ENCODE results near the gene ATAD2B.

Gene ATAD2B

DNA sequence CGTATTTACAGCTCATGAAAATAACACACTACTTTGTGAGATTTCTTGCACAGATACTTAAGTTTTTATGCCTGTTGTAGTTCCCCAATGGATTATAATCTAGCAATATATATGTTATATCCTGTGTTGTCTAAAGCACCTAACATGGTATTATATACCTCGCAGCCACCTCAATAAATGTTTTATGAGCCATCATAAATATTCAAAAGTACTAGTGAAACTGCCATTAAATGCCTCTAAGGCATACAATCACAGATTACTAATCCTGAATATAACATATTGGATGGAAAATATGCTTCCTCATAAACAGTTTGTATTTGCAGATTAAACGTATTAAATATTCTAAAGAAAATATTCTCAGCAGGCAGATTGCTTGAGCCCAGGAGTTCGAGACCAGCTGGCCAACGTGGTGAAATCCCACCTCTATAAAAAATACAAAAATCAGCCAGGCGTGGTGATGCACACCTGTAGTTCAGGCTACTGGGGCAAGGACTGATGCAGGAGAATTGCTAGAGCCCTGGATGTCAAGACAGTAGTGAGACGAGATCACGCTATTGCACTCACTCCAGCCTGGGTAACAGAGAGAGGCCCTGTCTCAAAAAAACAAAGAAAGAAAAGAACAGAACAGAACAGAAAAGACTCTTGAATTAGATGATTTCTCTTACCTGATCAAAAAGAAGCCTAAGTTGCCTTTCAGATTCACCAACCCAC is 64.1 kb downstream of the ATAD2B start:
- TF ChIP-seq, protein P1, sequence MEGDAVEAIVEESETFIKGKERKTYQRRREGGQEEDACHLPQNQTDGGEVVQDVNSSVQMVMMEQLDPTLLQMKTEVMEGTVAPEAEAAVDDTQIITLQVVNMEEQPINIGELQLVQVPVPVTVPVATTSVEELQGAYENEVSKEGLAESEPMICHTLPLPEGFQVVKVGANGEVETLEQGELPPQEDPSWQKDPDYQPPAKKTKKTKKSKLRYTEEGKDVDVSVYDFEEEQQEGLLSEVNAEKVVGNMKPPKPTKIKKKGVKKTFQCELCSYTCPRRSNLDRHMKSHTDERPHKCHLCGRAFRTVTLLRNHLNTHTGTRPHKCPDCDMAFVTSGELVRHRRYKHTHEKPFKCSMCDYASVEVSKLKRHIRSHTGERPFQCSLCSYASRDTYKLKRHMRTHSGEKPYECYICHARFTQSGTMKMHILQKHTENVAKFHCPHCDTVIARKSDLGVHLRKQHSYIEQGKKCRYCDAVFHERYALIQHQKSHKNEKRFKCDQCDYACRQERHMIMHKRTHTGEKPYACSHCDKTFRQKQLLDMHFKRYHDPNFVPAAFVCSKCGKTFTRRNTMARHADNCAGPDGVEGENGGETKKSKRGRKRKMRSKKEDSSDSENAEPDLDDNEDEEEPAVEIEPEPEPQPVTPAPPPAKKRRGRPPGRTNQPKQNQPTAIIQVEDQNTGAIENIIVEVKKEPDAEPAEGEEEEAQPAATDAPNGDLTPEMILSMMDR (conservative IDR thresholded peaks at IDR 0.05) = no peak
- no peak overlapping the region for H3K27ac ChIP-seq

DNA sequence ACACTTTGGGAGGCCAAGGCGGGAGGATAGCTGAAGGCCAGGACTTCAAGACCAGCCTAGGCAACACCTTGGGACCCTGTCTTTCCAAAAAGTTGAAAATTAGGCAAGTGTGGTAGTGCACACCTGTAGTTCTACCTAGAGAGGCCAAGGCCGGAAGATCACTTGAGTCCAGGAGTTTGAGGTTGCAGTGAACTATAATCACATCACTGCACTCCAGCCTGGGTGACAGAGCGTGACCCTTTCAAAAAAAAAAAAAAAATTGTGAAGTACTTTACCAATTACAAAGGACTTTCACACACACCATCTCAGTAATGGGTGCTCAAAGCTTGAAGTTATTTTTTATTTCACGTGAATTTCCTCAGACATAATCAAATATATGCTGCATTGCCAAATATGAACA is 65.0 kb downstream of the ATAD2B start:
- H3K27ac ChIP-seq = no peak overlapping the region
- TF ChIP-seq, protein P1 (conservative IDR thresholded peaks at IDR 0.05) = no peak

DNA sequence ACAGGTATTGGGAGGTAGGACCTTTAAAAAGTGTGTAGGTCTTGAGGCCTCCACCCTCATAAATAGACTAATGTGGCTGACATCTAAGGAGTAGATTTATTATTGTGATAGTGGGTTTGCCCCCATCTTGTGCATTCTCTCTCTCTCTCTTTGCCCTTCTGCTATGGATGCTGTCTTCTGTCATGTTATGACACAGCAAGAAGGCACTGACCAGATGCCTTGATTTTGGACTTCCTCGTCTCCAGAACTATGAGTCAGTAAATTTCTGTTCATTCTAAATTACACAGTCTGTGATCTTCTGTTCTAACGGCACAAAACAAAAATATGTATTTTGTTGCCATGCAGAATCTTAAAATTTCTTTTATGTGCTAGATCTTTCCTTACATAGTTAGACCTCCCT is 66.9 kb downstream of the ATAD2B start:
- TF ChIP-seq, protein P1 (conservative IDR thresholded peaks at IDR 0.05) = no peak
- H3K27ac ChIP-seq = no peak overlapping the region

DNA sequence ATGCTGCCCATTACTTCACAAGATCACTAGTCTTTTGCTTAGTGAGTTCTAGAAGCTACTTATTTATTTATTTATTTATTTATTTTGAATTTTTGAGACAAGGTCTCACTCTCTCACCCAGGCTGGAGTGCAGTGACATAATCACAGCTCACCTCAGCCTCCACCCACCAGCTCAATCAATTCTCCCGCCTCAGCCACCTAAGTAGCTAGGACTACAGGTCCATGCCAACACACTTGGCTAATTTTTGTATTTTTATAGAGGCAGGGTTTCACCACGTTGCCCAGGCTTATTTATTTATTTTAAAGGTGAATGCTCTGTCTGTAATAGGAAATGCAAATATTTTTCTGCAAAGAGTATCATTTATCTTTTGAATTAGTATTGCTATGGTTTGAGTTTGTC is 67.7 kb downstream of the ATAD2B start:
- TF ChIP-seq, protein P1 (conservative IDR thresholded peaks at IDR 0.05) = no peak
- H3K27ac ChIP-seq = no peak overlapping the region

DNA sequence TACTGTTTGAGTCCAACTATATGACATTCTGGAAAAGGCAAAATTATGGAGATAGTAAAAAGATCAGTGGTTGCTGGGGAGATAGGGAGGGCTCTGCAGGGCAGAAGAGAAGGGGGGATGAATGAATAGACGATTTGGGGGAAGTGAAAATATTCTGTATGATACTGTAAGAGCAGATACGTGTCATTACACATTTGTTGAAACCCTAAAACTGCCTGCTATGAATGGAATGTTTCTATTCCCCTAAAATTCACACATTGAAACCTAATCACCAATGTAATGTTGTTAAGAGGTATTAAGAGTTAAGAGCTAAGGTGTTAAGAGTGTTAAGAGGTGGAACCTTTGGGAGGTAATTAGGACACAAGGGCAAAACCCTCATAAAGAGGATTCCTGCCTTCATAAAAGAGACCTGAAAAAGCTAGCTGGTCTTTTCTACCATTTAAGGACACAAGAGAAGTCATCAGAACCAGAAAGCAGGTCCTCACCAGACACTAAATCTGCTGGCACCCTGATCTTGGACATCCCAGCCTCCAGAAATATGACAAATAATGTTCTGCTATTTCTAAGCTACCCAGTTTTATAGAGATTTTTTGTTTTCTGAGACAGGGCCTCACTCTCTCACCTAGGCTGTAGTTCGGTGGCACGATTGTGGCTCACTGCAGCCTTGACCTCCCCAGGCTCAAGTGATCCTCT is 76.2 kb downstream of the ATAD2B start:
- no peak overlapping the region for H3K27ac ChIP-seq
- TF ChIP-seq, protein P1 (conservative IDR thresholded peaks at IDR 0.05) = no peak

DNA sequence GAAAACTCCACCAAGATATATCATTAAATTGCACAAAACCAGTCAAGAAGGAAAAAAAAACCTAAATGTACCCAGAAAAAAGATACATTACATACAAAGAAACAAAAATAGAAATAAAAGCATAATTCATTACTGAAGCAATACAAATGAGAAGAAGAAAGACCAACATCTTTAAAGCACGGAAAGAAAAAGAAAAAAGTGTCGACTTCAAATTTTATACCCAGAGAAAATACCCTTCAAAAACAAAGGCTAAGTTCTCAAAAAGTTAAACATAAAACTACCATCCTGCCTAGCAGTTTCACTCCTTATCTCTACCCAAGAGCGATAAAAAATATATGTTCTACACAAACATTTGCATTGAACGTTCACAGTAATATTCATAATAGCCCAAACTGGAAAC is 82.0 kb downstream of the ATAD2B start:
- TF ChIP-seq, protein P1 (conservative IDR thresholded peaks at IDR 0.05) = no peak
- H3K27ac ChIP-seq = no peak overlapping the region

DNA sequence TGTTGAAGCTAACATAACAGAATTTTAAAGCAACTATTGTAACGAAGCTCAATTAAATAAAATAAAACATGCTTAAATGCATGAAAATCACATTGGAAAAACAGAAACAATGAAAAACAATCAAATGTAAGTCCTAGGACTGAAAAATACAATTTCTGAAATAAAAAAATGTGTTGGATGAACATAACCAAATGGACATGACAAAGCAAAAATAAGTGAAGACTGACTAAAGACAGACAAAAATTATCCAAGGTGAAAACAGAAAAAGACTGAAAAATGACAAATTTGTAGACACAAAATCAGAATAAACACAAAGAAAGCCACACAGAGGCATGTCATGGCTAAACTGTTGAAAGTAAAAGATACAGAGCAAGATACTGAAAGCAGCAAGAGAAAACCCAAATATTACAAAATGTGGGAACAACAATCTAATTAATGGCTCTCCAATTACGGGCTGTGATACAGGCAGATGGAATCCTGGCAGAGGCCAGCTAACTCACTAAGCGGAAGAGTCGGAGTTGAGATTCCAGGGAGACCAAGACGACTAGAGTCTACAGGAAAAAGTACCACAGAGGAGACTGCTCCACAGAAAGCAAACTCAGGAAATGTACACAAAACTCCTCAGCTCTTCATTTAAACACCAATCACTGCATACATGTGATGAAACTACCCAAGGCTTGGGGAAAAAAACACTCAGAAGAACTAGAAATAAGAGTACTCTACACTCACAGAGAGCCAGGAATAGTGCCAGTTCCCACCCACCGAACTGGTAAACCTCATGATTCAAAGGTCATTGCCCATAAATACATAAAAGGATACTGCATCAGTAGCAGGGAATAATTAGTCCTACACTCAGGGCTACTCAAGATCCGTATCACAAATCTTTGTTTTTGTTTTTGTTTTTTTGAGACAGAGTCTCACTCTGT is 83.6 kb downstream of the ATAD2B start:
- TF ChIP-seq, protein P1 (conservative IDR thresholded peaks at IDR 0.05) = no peak
- H3K27ac ChIP-seq = no peak overlapping the region

Measured in VCaP (cell line).